Erythroblast (primary cell): ENCODE measurements around the gene PCGF2.
"Not testable (repeated sequence)": the region's sequence is repeated elsewhere in the genome, so short reads cannot be mapped to it uniquely, and the experiment has no call there.

ENCODE experiments used
- DNase-seq, 2 experiments: peaks; one replicate each; lab custom pipeline; 2025; lab: John Stamatoyannopoulos, UW
- GATA1 ChIP-seq: IDR thresholded peaks from 2 replicates; pipeline ENCODE4 v1.6.1; 2011; ENCODE audit warnings: low read depth, mild to moderate bottlenecking, control low read depth, low read length, moderate library complexity
- POLR2A ChIP-seq: IDR thresholded peaks from 2 replicates; pipeline ENCODE4 v1.6.1; 2011; ENCODE audit warnings: mild to moderate bottlenecking, low read length

The PCGF2 gene

GRCh38 chr17:38748149-38748891, at the start of gene PCGF2:
Gene PCGF2, minus strand, starts transcription at chr17:38748336. Its CDS starts 7,934 bp downstream, at chr17:38740402.
- no peak for TF ChIP-seq GATA1
- TF ChIP-seq POLR2A, result no peak
- DNase-seq, result no peak

- DNase-seq, result no peak
- TF ChIP-seq GATA1 (no peak), POLR2A (no peak)
Observed at GRCh38 chr17:38797828-38798227, 49.7 kb upstream of the PCGF2 start.

GRCh38 chr17:38797158-38797490, 49.0 kb upstream of the PCGF2 start:
- no peak for TF ChIP-seq POLR2A
- no peak for TF ChIP-seq GATA1
- DNase-seq, result no peak

- TF ChIP-seq GATA1, result no peak
- TF ChIP-seq POLR2A, result no peak
Observed at GRCh38 chr17:38796451-38797157, 48.5 kb upstream of the PCGF2 start.

GRCh38 chr17:38794221-38794620, 46.1 kb upstream of the PCGF2 start:
- TF ChIP-seq GATA1 (no peak), POLR2A (no peak)
- no peak for DNase-seq

More at GRCh38 chr17:38796451-38797157, 48.5 kb upstream of the PCGF2 start:
- DNase-seq, result no peak

GRCh38 chr17:38791162-38791561, 43.0 kb upstream of the PCGF2 start:
- TF ChIP-seq POLR2A (no peak), GATA1 (no peak)

GRCh38 chr17:38790148-38790707, 42.1 kb upstream of the PCGF2 start:
- DNase-seq, result not testable (repeated sequence)

More at GRCh38 chr17:38791162-38791561, 43.0 kb upstream of the PCGF2 start:
- DNase-seq, result no peak

- no peak for DNase-seq
- TF ChIP-seq GATA1, result no peak
- TF ChIP-seq POLR2A, result no peak
Observed at GRCh38 chr17:38789185-38789584, 41.0 kb upstream of the PCGF2 start.

- not testable (repeated sequence) for DNase-seq
Observed at GRCh38 chr17:38787999-38788398, 39.9 kb upstream of the PCGF2 start.

- no peak for TF ChIP-seq POLR2A
- no peak for TF ChIP-seq GATA1
- no peak for DNase-seq
Observed at GRCh38 chr17:38786372-38786771, 38.2 kb upstream of the PCGF2 start.

- no peak for DNase-seq
- no peak for TF ChIP-seq GATA1
- TF ChIP-seq POLR2A, result no peak
Observed at GRCh38 chr17:38783227-38783626, 35.1 kb upstream of the PCGF2 start.

- TF ChIP-seq POLR2A, result no peak
- no peak for TF ChIP-seq GATA1
- no peak for DNase-seq
Observed at GRCh38 chr17:38779965-38780752, 32.0 kb upstream of the PCGF2 start.

- no peak for DNase-seq
- TF ChIP-seq GATA1 (no peak), POLR2A (no peak)
Observed at GRCh38 chr17:38777641-38778250, 29.6 kb upstream of the PCGF2 start.

GRCh38 chr17:38773258-38773657, 25.1 kb upstream of the PCGF2 start:
- TF ChIP-seq POLR2A, result no peak
- TF ChIP-seq GATA1, result no peak
- DNase-seq, result no peak

GRCh38 chr17:38768417-38768816, 20.3 kb upstream of the PCGF2 start:
- TF ChIP-seq GATA1, result no peak
- TF ChIP-seq POLR2A, result no peak
- no peak for DNase-seq
